ENCODE results near the gene GPR31.

DNA sequence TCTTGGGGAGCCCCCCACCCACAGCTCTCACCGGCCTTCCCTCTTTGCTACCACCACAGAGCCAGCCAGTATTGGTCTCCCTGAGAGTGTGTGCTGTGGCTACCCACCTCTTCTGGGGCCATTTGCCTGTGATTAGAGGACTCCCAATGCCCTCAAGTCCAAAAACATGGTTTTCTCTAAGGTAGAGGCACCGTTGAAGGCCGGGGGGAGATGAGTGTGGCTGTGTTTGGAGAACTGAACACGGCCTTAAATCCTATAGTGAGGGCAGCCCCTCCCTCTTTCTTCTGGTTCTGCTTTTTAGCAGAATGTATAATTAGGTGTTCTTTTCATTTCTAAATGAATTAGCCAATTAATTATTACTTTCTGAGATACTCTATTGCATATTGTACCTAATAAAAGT, 32.4 kb downstream of the GPR31 start:
- TF ChIP-seq, protein P1, sequence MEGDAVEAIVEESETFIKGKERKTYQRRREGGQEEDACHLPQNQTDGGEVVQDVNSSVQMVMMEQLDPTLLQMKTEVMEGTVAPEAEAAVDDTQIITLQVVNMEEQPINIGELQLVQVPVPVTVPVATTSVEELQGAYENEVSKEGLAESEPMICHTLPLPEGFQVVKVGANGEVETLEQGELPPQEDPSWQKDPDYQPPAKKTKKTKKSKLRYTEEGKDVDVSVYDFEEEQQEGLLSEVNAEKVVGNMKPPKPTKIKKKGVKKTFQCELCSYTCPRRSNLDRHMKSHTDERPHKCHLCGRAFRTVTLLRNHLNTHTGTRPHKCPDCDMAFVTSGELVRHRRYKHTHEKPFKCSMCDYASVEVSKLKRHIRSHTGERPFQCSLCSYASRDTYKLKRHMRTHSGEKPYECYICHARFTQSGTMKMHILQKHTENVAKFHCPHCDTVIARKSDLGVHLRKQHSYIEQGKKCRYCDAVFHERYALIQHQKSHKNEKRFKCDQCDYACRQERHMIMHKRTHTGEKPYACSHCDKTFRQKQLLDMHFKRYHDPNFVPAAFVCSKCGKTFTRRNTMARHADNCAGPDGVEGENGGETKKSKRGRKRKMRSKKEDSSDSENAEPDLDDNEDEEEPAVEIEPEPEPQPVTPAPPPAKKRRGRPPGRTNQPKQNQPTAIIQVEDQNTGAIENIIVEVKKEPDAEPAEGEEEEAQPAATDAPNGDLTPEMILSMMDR (conservative IDR thresholded peaks at IDR 0.05; ENCODE audit: low read length) = no peak
- no peak for TF ChIP-seq EZH2phosphoT487 (IDR thresholded peaks at IDR 0.05; ENCODE audit: borderline replicate concordance)

Data from Loucy (cell line).